Liver (tissue), 9 donors: ENCODE measurements around the gene ZFP36L2. TPM values are rescaled to one million over a fixed set of nuclear protein-coding genes. Genes with fewer than 3 reads are reported as not detected.

ENCODE experiments used
- DNase-seq: peaks from one replicate; pipeline ENCODE4 v3.0.0-alpha.2; 2017; ENCODE audit warnings: low spot score
- H3K27ac ChIP-seq, 2 donors: one replicate each; pipeline ENCODE4 v1.7.0; 2013; ENCODE audit warnings: inconsistent platforms in 2 of 2, low read length in 2 of 2, control low read depth in 1 of 2, low read depth in 1 of 2, mild to moderate bottlenecking in 1 of 2
- H3K27me3 ChIP-seq, 4 donors: one replicate each; pipeline versions ENCODE4 v1.6.1 to v1.7.0; 2013; ENCODE audit warnings: low read length in 3 of 4, inconsistent platforms in 1 of 4, mild to moderate bottlenecking in 1 of 4, moderate library complexity in 1 of 4; ENCODE audit not compliant: control insufficient read depth in 4 of 4, insufficient read depth in 4 of 4
- H3K36me3 ChIP-seq, 4 donors: one replicate each; pipeline versions ENCODE4 v1.6.1 to v1.7.0; 2013; ENCODE audit warnings: low read length in 3 of 4, mild to moderate bottlenecking in 3 of 4, low read depth in 1 of 4, moderate library complexity in 1 of 4; ENCODE audit not compliant: control insufficient read depth in 4 of 4, insufficient read depth in 3 of 4
- H3K4me1 ChIP-seq, 4 donors: one replicate each; pipeline versions ENCODE4 v1.6.1 to v1.7.0; 2013; ENCODE audit warnings: low read length in 3 of 4, mild to moderate bottlenecking in 3 of 4, moderate library complexity in 1 of 4; ENCODE audit not compliant: control insufficient read depth in 4 of 4, insufficient read depth in 4 of 4
- H3K4me3 ChIP-seq, 3 donors: one replicate each; pipeline versions ENCODE4 v1.6.1 to v1.7.0; 2013; ENCODE audit warnings: low read length in 3 of 3, control low read depth in 1 of 3, low read depth in 1 of 3, mild to moderate bottlenecking in 1 of 3
- H3K9ac ChIP-seq, 2 donors: one replicate each; pipeline ENCODE4 v1.7.0; 2013; ENCODE audit warnings: low read length in 2 of 2, mild to moderate bottlenecking in 2 of 2, moderate library complexity in 2 of 2, control low read depth in 1 of 2, low read depth in 1 of 2
- H3K9me3 ChIP-seq, 4 donors: one replicate each; pipeline versions ENCODE4 v1.6.1 to v1.7.0; 2013; ENCODE audit warnings: low read length in 3 of 4; ENCODE audit not compliant: control insufficient read depth in 4 of 4
- FOXA1 ChIP-seq: IDR thresholded peaks from 2 replicates; pipeline ENCODE4 v1.6.1; 2016; ENCODE audit warnings: antibody characterized with exemption
- GABPA ChIP-seq, 2 donors: IDR thresholded peaks in 1 of 2; conservative IDR thresholded peaks in 1 of 2; 2 replicates each; pipeline ENCODE4 v1.6.1; 2016; ENCODE audit warnings: antibody characterized with exemption in 2 of 2, mild to moderate bottlenecking in 1 of 2, moderate library complexity in 1 of 2
- HNF4A ChIP-seq, 2 donors: conservative IDR thresholded peaks; 2 replicates each; pipeline ENCODE4 v1.6.1; 2016; ENCODE audit warnings: antibody characterized with exemption in 2 of 2, mild to moderate bottlenecking in 2 of 2
- HNF4G ChIP-seq: IDR thresholded peaks from 2 replicates; pipeline ENCODE4 v1.6.1; 2016; ENCODE audit warnings: antibody characterized with exemption
- JUND ChIP-seq, 2 donors: IDR thresholded peaks; 2 replicates each; pipeline ENCODE4 v1.6.1; 2016; ENCODE audit warnings: antibody characterized with exemption in 2 of 2
- NR2F2 ChIP-seq: IDR thresholded peaks from 2 replicates; pipeline ENCODE4 v1.6.1; 2016; ENCODE audit warnings: antibody characterized with exemption
- RAD21 ChIP-seq, 2 donors: IDR thresholded peaks; 2 replicates each; pipeline ENCODE4 v1.6.1; 2016; ENCODE audit warnings: antibody characterized with exemption in 2 of 2, mild to moderate bottlenecking in 2 of 2
- RXRA ChIP-seq, 2 donors: IDR thresholded peaks; 2 replicates each; pipeline ENCODE4 v1.6.1; 2017 to 2018; ENCODE audit warnings: antibody characterized with exemption in 2 of 2, mild to moderate bottlenecking in 1 of 2
- TAF1 ChIP-seq: conservative IDR thresholded peaks from 2 replicates; pipeline ENCODE4 v1.6.1; 2016; ENCODE audit warnings: antibody characterized with exemption, mild to moderate bottlenecking
- YY1 ChIP-seq: IDR thresholded peaks from 2 replicates; pipeline ENCODE4 v1.6.1; 2016; ENCODE audit warnings: antibody characterized with exemption, mild to moderate bottlenecking
- WGBS: extraction: QIAGEN DNeasy Blood & Tissue Kit; methylation state at CpG from one replicate; pipeline ENCODE4 v1.1.7; 2013; 5-methylcytosine and 5-hydroxymethylcytosine counted together
- polyA plus RNA-seq, 2 donors: library from polyadenylated mRNA; stranded (reverse) in 1 of 2; unstranded in 1 of 2; fragments of 200-250 nt in 1 of 2; fragments of >200 nt in 1 of 2; fragmentation: Nextera tagmentation in 1 of 2; extraction: Ambion mirVana in 1 of 2; gene quantifications; one replicate each; pipeline versions ENCODE4 v1.2.1 to v1.2.3, GENCODE V29; 2013 to 2015
- total RNA-seq, 2 donors: library from RNA; depleted of rRNA; stranded (reverse); fragments of >200 nt; gene quantifications; one replicate each; pipeline ENCODE4 v1.2.3, GENCODE V29; 2014
- TF ChIP-seq, protein P1 (sequence below): IDR thresholded peaks from 2 replicates; pipeline ENCODE4 v1.6.1; 2016; ENCODE audit warnings: antibody characterized with exemption
- TF ChIP-seq, protein P2 (sequence below): IDR thresholded peaks from 2 replicates; pipeline ENCODE4 v1.6.1; 2016; ENCODE audit warnings: antibody characterized with exemption, mild to moderate bottlenecking
- TF ChIP-seq, protein P3 (sequence below): IDR thresholded peaks from 2 replicates; pipeline ENCODE4 v1.6.1; 2016; ENCODE audit warnings: antibody characterized with exemption
- donor health status: healthy.
- donor health status: healthy.
- donor health status: healthy.
- donor health status: healthy.
- donor health status: healthy.

Gene ZFP36L2
- total and polyA plus RNA-seq, 4 donors = 10.3 to 26.8 (median 18.9) TPM

DNA sequence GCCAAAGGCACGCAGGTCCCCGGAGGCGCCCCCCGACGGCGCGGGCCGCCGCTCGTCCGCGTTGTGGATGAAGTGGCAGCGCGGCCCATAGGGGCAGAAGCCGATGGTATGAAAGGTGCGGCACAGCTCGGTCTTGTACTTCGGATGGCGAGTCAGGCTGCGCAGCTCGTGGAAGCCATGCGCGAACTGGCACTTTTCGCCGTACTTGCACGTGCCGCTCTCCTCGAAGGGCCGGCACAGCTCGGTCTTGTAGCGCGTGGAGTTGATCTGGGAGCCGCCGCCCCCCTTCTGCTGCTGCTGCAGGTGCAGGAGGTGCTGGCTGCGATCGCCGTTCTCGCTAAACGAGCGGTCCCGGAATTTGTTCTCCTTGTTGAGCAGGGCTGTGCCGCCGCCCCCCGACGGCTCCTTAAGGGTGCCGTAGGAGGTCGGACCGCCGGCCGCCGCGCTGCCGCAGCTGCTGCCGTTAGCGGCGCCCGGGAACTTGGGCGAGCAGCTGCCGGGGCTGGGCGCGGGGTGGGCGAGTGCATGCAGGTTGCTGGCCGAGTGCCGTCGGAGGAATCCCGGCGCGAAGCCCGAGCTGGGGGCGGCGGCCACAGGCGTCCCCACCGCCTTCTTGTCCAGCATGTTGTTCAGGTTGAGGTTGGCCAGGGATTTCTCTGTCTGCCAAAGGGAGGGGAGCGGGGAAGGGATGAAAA is 1.2 kb downstream of the ZFP36L2 start:
- peaks cover 0 to 8% (median 1%) of the 10 kb centered on the region in 4 donors for H3K36me3 ChIP-seq
- under 1% methylated on average over 74 of the region's 74 CpGs for WGBS
- no peaks in the 10 kb centered on the region for H3K9me3 ChIP-seq
- peak; percentile 72 for DNase-seq
- peak overlapping the region; percentile 88 to 89 for H3K9ac ChIP-seq
- H3K27ac ChIP-seq = peak overlapping the region; percentile 99
- peak overlapping the region; percentile 84 to 97 (median 91) for H3K4me3 ChIP-seq
- H3K4me1 ChIP-seq = peaks cover 11 to 64% (median 50%) of the 10 kb centered on the region in 4 donors
- H3K27me3 ChIP-seq = no peaks in the 10 kb centered on the region
- TF ChIP-seq, protein P1, sequence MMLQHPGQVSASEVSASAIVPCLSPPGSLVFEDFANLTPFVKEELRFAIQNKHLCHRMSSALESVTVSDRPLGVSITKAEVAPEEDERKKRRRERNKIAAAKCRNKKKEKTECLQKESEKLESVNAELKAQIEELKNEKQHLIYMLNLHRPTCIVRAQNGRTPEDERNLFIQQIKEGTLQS = no peak
- TF ChIP-seq YY1 = no peak
- TF ChIP-seq, protein P2, sequence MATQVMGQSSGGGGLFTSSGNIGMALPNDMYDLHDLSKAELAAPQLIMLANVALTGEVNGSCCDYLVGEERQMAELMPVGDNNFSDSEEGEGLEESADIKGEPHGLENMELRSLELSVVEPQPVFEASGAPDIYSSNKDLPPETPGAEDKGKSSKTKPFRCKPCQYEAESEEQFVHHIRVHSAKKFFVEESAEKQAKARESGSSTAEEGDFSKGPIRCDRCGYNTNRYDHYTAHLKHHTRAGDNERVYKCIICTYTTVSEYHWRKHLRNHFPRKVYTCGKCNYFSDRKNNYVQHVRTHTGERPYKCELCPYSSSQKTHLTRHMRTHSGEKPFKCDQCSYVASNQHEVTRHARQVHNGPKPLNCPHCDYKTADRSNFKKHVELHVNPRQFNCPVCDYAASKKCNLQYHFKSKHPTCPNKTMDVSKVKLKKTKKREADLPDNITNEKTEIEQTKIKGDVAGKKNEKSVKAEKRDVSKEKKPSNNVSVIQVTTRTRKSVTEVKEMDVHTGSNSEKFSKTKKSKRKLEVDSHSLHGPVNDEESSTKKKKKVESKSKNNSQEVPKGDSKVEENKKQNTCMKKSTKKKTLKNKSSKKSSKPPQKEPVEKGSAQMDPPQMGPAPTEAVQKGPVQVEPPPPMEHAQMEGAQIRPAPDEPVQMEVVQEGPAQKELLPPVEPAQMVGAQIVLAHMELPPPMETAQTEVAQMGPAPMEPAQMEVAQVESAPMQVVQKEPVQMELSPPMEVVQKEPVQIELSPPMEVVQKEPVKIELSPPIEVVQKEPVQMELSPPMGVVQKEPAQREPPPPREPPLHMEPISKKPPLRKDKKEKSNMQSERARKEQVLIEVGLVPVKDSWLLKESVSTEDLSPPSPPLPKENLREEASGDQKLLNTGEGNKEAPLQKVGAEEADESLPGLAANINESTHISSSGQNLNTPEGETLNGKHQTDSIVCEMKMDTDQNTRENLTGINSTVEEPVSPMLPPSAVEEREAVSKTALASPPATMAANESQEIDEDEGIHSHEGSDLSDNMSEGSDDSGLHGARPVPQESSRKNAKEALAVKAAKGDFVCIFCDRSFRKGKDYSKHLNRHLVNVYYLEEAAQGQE = no peak
- no peak for TF ChIP-seq HNF4A (conservative IDR thresholded peaks at IDR 0.05)
- no peak for TF ChIP-seq FOXA1

DNA sequence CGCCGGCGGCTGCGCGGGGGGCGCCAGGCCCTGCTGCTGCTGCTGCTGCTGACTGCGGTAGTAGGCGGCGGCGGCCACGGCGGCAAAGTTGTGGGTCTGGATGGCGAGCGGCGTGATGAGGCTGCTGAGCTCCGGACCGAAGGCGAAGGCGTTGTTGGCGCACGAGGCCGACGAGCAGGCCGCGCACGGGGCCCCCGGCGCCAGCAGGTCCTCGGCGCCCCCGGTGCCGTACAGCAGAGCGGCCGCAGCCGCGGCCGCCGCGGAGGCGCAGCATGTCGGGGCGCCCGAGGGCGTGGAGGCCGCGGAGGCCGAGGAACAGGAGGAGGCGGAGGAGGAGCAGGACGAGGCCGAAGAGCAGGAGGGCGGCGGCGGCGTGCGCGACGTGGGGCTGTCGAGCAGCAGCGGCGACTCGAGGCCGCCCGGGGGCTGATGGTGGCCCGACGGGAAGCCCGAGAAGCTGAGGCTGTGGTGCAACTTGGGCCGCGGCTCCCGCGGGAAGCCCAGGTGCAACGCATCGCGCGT is 1.8 kb downstream of the ZFP36L2 start:
- H3K36me3 ChIP-seq = peaks cover 0 to 8% (median 1%) of the 10 kb centered on the region in 4 donors
- H3K4me3 ChIP-seq = peak overlapping the region; percentile 84 to 97 (median 91)
- WGBS = under 1% methylated on average over 74 of the region's 74 CpGs
- H3K27ac ChIP-seq = peak overlapping the region; percentile 99
- H3K9ac ChIP-seq = peak overlapping the region in 1 of 2 donors; percentile 88
- peak; percentile 64 for DNase-seq
- TF ChIP-seq, protein P3, sequence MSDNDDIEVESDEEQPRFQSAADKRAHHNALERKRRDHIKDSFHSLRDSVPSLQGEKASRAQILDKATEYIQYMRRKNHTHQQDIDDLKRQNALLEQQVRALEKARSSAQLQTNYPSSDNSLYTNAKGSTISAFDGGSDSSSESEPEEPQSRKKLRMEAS = no peak
- no peak for TF ChIP-seq RAD21 (IDR thresholded peaks at IDR 0.05)
- no peak for TF ChIP-seq HNF4A (conservative IDR thresholded peaks at IDR 0.05)
- TF ChIP-seq NR2F2 = no peak
- TF ChIP-seq JUND (IDR thresholded peaks at IDR 0.05) = no peak
- no peak for TF ChIP-seq TAF1
- TF ChIP-seq, protein P1 = no peak
- TF ChIP-seq HNF4G = no peak
- TF ChIP-seq GABPA (IDR thresholded peaks at IDR 0.05 in 1 of 2, conservative IDR thresholded peaks at IDR 0.05 in 1 of 2) = no peak
- no peak for TF ChIP-seq RXRA (IDR thresholded peaks at IDR 0.05)
- peaks cover 11 to 65% (median 52%) of the 10 kb centered on the region in 4 donors for H3K4me1 ChIP-seq
- no peaks in the 10 kb centered on the region for H3K9me3 ChIP-seq
- H3K27me3 ChIP-seq = no peaks in the 10 kb centered on the region
